ENCODE results near the gene RTL10. TPM values are rescaled to one million over a fixed set of nuclear protein-coding genes. Genes with fewer than 3 reads are reported as not detected.

Gene RTL10
- polyA plus RNA-seq, 1 donor (not counting 4 experiments of a cell fraction or from before 2014, with no cell fraction given), result 12.9 TPM

- Histone ChIP-seq H3K4me2 (ENCODE audit: control insufficient read depth, extremely low read depth, insufficient read depth, low read depth, low read length) (no peak overlapping the region), H3K4me1 (ENCODE audit: control insufficient read depth, extremely low read depth, insufficient read depth, low read length) (peaks cover 17% of the 10 kb centered on the region), H3K9ac (ENCODE audit: control insufficient read depth, extremely low read depth, insufficient read depth, low read length) (no peak overlapping the region), H3K36me3 (ENCODE audit: control insufficient read depth in 2 of 2, extremely low read depth in 1 of 2, insufficient read depth in 2 of 2, low read length in 2 of 2) (no peaks in the 10 kb centered on the region), H3K4me3 (ENCODE audit: control insufficient read depth in 2 of 3, extremely low read depth in 1 of 3, insufficient read depth in 2 of 3, low read depth in 1 of 3, low read length in 3 of 3) (no peak overlapping the region), H4K20me1 (ENCODE audit: control insufficient read depth, extremely low read depth, insufficient read depth, low read length) (no peaks in the 10 kb centered on the region), H3K27ac (ENCODE audit: control insufficient read depth, insufficient read depth, low read length) (no peak overlapping the region), H3K27me3 (ENCODE audit: control insufficient read depth, extremely low read depth, insufficient read depth, low read length) (no peaks in the 10 kb centered on the region), H2AFZ (ENCODE audit: control insufficient read depth, low read length) (no peak overlapping the region), H3K9me3 (ENCODE audit: control insufficient read depth, low read depth, low read length) (no peaks in the 10 kb centered on the region), H3K9me1 (ENCODE audit: control insufficient read depth, extremely low read depth, insufficient read depth, low read length) (no peaks in the 10 kb centered on the region), H3K79me2 (ENCODE audit: control insufficient read depth, insufficient read depth, low read length) (no peaks in the 10 kb centered on the region)
- no peak for TF ChIP-seq EZH2 (IDR thresholded peaks at IDR 0.05; ENCODE audit: low read length)
- TF ChIP-seq, protein P1, sequence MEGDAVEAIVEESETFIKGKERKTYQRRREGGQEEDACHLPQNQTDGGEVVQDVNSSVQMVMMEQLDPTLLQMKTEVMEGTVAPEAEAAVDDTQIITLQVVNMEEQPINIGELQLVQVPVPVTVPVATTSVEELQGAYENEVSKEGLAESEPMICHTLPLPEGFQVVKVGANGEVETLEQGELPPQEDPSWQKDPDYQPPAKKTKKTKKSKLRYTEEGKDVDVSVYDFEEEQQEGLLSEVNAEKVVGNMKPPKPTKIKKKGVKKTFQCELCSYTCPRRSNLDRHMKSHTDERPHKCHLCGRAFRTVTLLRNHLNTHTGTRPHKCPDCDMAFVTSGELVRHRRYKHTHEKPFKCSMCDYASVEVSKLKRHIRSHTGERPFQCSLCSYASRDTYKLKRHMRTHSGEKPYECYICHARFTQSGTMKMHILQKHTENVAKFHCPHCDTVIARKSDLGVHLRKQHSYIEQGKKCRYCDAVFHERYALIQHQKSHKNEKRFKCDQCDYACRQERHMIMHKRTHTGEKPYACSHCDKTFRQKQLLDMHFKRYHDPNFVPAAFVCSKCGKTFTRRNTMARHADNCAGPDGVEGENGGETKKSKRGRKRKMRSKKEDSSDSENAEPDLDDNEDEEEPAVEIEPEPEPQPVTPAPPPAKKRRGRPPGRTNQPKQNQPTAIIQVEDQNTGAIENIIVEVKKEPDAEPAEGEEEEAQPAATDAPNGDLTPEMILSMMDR (optimal IDR thresholded peaks at IDR 0.05 in 1 of 3, IDR thresholded peaks at IDR 0.05 in 1 of 3, conservative IDR thresholded peaks at IDR 0.05 in 1 of 3; ENCODE audit: extremely low read depth in 1 of 3, insufficient read depth in 2 of 3, low read length in 3 of 3), result no peak
- FAIRE-seq (no peak), DNase-seq (ENCODE audit: low read depth, low spot score) (no peak)
- dilution Hi-C loops (cut with MboI; ENCODE audit: extremely low pct_ligation_motif_present, low sequenced_read_pairs), result no loop called here
Observed at GRCh38 chr22:19866665-19867009, 12.0 kb upstream of the RTL10 start.

DNA sequence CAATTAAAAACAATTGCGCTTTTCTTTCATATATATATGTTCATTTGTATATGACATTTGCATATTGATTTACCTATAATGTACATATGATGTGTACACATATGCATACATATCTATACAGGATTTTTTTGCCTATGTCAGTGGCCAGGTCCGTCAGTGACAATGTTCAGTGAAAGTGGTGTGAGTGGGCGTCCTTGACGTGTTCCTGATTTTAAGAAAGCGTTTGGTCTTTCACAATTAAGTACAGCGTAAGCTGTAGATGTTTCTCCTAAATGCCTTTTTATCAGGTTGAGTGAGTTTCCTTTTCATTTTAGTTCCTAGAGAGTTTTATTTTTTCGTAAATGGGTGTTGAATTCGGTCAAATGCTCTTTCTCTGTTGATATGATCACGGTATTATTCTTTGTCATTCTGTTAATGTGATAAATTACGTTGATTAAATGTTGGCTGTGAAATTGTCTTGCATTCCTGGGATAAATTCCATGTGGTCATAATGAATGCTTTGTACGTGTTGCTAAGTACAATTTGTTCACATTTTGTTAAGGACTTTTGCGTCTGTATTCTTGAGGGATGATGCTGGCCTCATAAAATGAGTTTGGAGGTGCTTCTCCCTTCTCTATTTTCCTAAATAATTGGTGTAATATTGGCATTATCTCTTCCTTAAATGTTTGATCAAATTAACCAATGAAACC is 10.6 kb upstream of the RTL10 start:
- Histone ChIP-seq H3K4me2 (ENCODE audit: control insufficient read depth, extremely low read depth, insufficient read depth, low read depth, low read length) (no peak overlapping the region), H3K79me2 (ENCODE audit: control insufficient read depth, insufficient read depth, low read length) (no peaks in the 10 kb centered on the region), H2AFZ (ENCODE audit: control insufficient read depth, low read length) (no peak overlapping the region), H3K9me1 (ENCODE audit: control insufficient read depth, extremely low read depth, insufficient read depth, low read length) (no peaks in the 10 kb centered on the region), H4K20me1 (ENCODE audit: control insufficient read depth, extremely low read depth, insufficient read depth, low read length) (no peaks in the 10 kb centered on the region), H3K9me3 (ENCODE audit: control insufficient read depth, low read depth, low read length) (no peaks in the 10 kb centered on the region), H3K36me3 (ENCODE audit: control insufficient read depth in 2 of 2, extremely low read depth in 1 of 2, insufficient read depth in 2 of 2, low read length in 2 of 2) (no peaks in the 10 kb centered on the region), H3K27me3 (ENCODE audit: control insufficient read depth, extremely low read depth, insufficient read depth, low read length) (no peaks in the 10 kb centered on the region), H3K4me1 (ENCODE audit: control insufficient read depth, extremely low read depth, insufficient read depth, low read length) (peaks cover 17% of the 10 kb centered on the region), H3K27ac (ENCODE audit: control insufficient read depth, insufficient read depth, low read length) (no peak overlapping the region), H3K4me3 (ENCODE audit: control insufficient read depth in 2 of 3, extremely low read depth in 1 of 3, insufficient read depth in 2 of 3, low read depth in 1 of 3, low read length in 3 of 3) (no peak overlapping the region), H3K9ac (ENCODE audit: control insufficient read depth, extremely low read depth, insufficient read depth, low read length) (no peak overlapping the region)
- DNase-seq (ENCODE audit: low read depth, low spot score) (no peak), FAIRE-seq (no peak)
- no peak for TF ChIP-seq EZH2 (IDR thresholded peaks at IDR 0.05; ENCODE audit: low read length)
- TF ChIP-seq, protein P1 (optimal IDR thresholded peaks at IDR 0.05 in 1 of 3, IDR thresholded peaks at IDR 0.05 in 1 of 3, conservative IDR thresholded peaks at IDR 0.05 in 1 of 3; ENCODE audit: extremely low read depth in 1 of 3, insufficient read depth in 2 of 3, low read length in 3 of 3), result no peak
- dilution Hi-C loops (cut with MboI; ENCODE audit: extremely low pct_ligation_motif_present, low sequenced_read_pairs), result no loop called here
